Kidney (tissue), 14 donors: ENCODE results near the gene SYVN1. TPM values are rescaled to one million over a fixed set of nuclear protein-coding genes. Genes with fewer than 3 reads are reported as not detected.

Experiments
- DNase-seq, 5 donors: peaks; one replicate each; pipeline ENCODE4 v3.0.0-alpha.2; 2013 to 2020
- FAIRE-seq: peaks from 2 replicates; lab custom pipeline; 2012; peaks lifted over from hg19 to GRCh38; lab: Jason Lieb, UNC
- H3K27ac ChIP-seq, 2 donors: one replicate each; pipeline ENCODE4 v1.7.0; 2013; ENCODE audit warnings: low read depth in 2 of 2, low read length in 2 of 2, inconsistent platforms in 1 of 2
- H3K27me3 ChIP-seq: one replicate; pipeline ENCODE4 v1.7.1; 2013; ENCODE audit warnings: low read length, inconsistent platforms; ENCODE audit not compliant: control insufficient read depth, insufficient read depth
- H3K36me3 ChIP-seq, 3 donors: one replicate each; pipeline versions ENCODE4 v1.7.0 to v1.7.1; 2013; ENCODE audit warnings: low read length in 3 of 3, control low read depth in 1 of 3, inconsistent platforms in 1 of 3; ENCODE audit not compliant: insufficient read depth in 3 of 3, control insufficient read depth in 2 of 3
- H3K4me1 ChIP-seq, 3 donors: one replicate each; pipeline versions ENCODE4 v1.7.0 to v1.7.1; 2013; ENCODE audit warnings: low read length in 3 of 3, inconsistent platforms in 1 of 3, low read depth in 1 of 3; ENCODE audit not compliant: control insufficient read depth in 2 of 3, insufficient read depth in 2 of 3
- H3K4me3 ChIP-seq, 3 donors: one replicate each; pipeline versions ENCODE4 v1.7.0 to v1.8.1; 2013; ENCODE audit warnings: low read length in 3 of 3, control low read depth in 1 of 3, inconsistent platforms in 1 of 3
- H3K9ac ChIP-seq, 3 donors: one replicate each; pipeline versions ENCODE4 v1.7.0 to v1.7.1; 2013; ENCODE audit warnings: low read length in 3 of 3, control low read depth in 1 of 3, inconsistent platforms in 1 of 3
- H3K9me3 ChIP-seq, 3 donors: one replicate each; pipeline versions ENCODE4 v1.7.0 to v1.7.1; 2013; ENCODE audit warnings: low read length in 3 of 3, control low read depth in 1 of 3, inconsistent platforms in 1 of 3; ENCODE audit not compliant: control insufficient read depth in 2 of 3, insufficient read depth in 1 of 3
- CTCF ChIP-seq: IDR thresholded peaks from 3 replicates; pipeline ENCODE4 v1.5.1; 2012; ENCODE audit warnings: mild to moderate bottlenecking, moderate library complexity, borderline replicate concordance; ENCODE audit not compliant: insufficient read depth; ENCODE audit errors: extremely low read depth
- intact Hi-C: fragments of 100-400 bp; cut with DNase I; formaldehyde crosslinking; loops from one replicate; pipeline ENCODE4 v1.11.1; 2022
- polyA plus RNA-seq: library from polyadenylated mRNA; stranded (reverse); fragments of 350-450 nt; fragmentation: Illumina TruSeq; extraction: RNeasy Lipid Tissue Mini Kit (QIAGEN cat#74804); gene quantifications from one replicate; pipeline ENCODE4 v1.2.3, GENCODE V29; 2014; ENCODE audit warnings: low read depth, low replicate concordance; ENCODE audit not compliant: insufficient read depth
- total RNA-seq: library from RNA; stranded (reverse); fragmentation: NEBNext Ultra II Directional; extraction: Animal tissue kit (Norgen Biotek cat#: 25700); gene quantifications from one replicate; pipeline ENCODE4 v1.2.1, GENCODE V29; 2021
- donor health status: control.
- donor health status: control.
- donor health status: control.
- donor health status: control.
- donor health status: control.
- donor health status: DM: yes; HTN: yes; CAD: no.
- donor health status: Normal renal cell carcinoma (clear cell type).

The SYVN1 gene
- total and polyA plus RNA-seq, 2 donors from 2014 or later, result 21.2 to 69.8 TPM

GRCh38 chr11:65128182-65129145 lies 5.9 kb downstream of the SYVN1 start:
- intact Hi-C loops, result no loop called here
- FAIRE-seq, result no peak

GRCh38 chr11:65127473-65128181 lies 6.7 kb downstream of the SYVN1 start:
- no peaks in the 10 kb centered on the region for H3K27me3 ChIP-seq
- peaks cover 0 to 9% (median 5%) of the 10 kb centered on the region in 3 donors for H3K4me1 ChIP-seq
- H3K9ac ChIP-seq, result no peak overlapping the region
- no peak for TF ChIP-seq CTCF
- H3K4me3 ChIP-seq, result no peak overlapping the region
- peaks cover 5 to 76% (median 29%) of the 10 kb centered on the region in 3 donors for H3K36me3 ChIP-seq
- no peak for FAIRE-seq
- DNase-seq, result peak in 2 of 5 donors; percentile 7 to 35
- H3K27ac ChIP-seq, result no peak overlapping the region
- H3K9me3 ChIP-seq, result no peaks in the 10 kb centered on the region
- intact Hi-C loops, result no loop called here

More at GRCh38 chr11:65128182-65129145, 5.9 kb downstream of the SYVN1 start:
- no peaks in the 10 kb centered on the region for H3K27me3 ChIP-seq
- no peaks in the 10 kb centered on the region for H3K9me3 ChIP-seq
- peaks cover 3 to 13% (median 10%) of the 10 kb centered on the region in 3 donors for H3K4me1 ChIP-seq
- TF ChIP-seq CTCF, result no peak
- H3K4me3 ChIP-seq, result no peak overlapping the region
- H3K36me3 ChIP-seq, result peaks cover 5 to 76% (median 29%) of the 10 kb centered on the region in 3 donors
- no peak overlapping the region for H3K27ac ChIP-seq
- no peak overlapping the region for H3K9ac ChIP-seq
- peak in 2 of 5 donors; percentile 6 to 30 for DNase-seq

DNA sequence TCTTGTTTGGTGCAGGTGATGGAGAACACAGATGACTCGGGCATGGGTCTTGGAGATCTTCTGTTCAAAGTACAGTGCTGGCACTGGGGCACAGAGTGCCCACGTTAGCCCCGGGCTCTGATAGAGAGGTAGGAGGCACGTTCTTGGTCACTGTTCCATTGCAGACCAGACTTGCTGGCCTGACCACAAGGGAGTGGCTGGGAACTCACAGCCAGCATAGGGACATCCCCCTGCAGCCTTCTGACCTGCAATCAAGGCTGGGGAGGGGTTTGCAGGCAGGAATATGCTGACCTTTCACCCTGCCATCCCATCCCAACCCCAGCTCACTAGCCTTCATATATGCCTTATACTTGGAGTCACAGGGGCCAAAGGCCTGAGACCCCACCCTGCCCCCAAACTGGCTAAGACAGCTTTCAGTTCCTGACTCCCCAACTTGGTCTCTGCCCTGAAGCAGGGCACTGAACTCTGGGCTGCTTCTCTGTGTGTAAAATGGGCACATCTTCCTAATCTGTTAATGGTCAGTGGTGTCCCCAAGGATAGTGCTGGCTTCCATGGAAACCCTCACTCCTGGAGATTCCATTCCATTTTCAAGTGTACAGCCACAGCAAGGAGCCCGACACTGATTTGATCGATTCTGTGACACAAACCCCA lies 7.6 kb downstream of the SYVN1 start:
- H3K27ac ChIP-seq, result no peak overlapping the region
- H3K36me3 ChIP-seq, result peaks cover 5 to 68% (median 29%) of the 10 kb centered on the region in 3 donors
- H3K9ac ChIP-seq, result no peak overlapping the region
- no peaks in the 10 kb centered on the region for H3K9me3 ChIP-seq
- H3K4me3 ChIP-seq, result no peak overlapping the region
- FAIRE-seq (no peak), DNase-seq (peak in 2 of 5 donors; percentile 1 to 33)
- TF ChIP-seq CTCF, result no peak
- H3K27me3 ChIP-seq, result no peaks in the 10 kb centered on the region
- H3K4me1 ChIP-seq, result peaks cover 0 to 7% (median 3%) of the 10 kb centered on the region in 3 donors
- intact Hi-C loops, result no loop called here
